H9 (cell line): ENCODE data around the gene MLLT3. TPM values are rescaled to one million over a fixed set of nuclear protein-coding genes. Genes with fewer than 3 reads are reported as not detected.
A peak's percentile ranks its signal among the peaks of the same experiment; 100 is the strongest.

ENCODE experiments used
- DNase-seq: peaks from one replicate; pipeline ENCODE4 v3.0.0-alpha.2; 2017
- H2AFZ ChIP-seq: one replicate; pipeline ENCODE4 v1.6.1; 2013; ENCODE audit warnings: mild to moderate bottlenecking, low read length, control low read depth, moderate library complexity
- H2AK5ac ChIP-seq: 2 replicates; pipeline ENCODE4 v1.6.1; 2013; ENCODE audit warnings: low read length, control low read depth, mixed read lengths; ENCODE audit not compliant: insufficient read length
- H2BK120ac ChIP-seq: one replicate; pipeline ENCODE4 v1.6.1; 2013; ENCODE audit warnings: low read depth, mild to moderate bottlenecking, low read length, control low read depth, inconsistent platforms; ENCODE audit not compliant: poor library complexity, severe bottlenecking
- H2BK12ac ChIP-seq: 2 replicates; pipeline ENCODE4 v1.6.1; 2013; ENCODE audit warnings: low read length, control low read depth, mixed read lengths, low read depth; ENCODE audit not compliant: insufficient read length
- H2BK15ac ChIP-seq: 2 replicates; pipeline ENCODE4 v1.6.1; 2013; ENCODE audit warnings: low read depth, low read length, control low read depth
- H2BK20ac ChIP-seq: one replicate; pipeline ENCODE4 v1.6.1; 2013; ENCODE audit warnings: low read depth, mild to moderate bottlenecking, low read length, control low read depth, inconsistent platforms; ENCODE audit not compliant: poor library complexity, severe bottlenecking
- H2BK5ac ChIP-seq: 2 replicates; pipeline ENCODE4 v1.6.1; 2013; ENCODE audit warnings: low read length, control low read depth, mixed read lengths; ENCODE audit not compliant: insufficient read length
- H3K14ac ChIP-seq: 2 replicates; pipeline ENCODE4 v1.6.1; 2013; ENCODE audit warnings: low read length, control low read depth; ENCODE audit not compliant: insufficient read depth
- H3K18ac ChIP-seq: 2 replicates; pipeline ENCODE4 v1.6.1; 2013; ENCODE audit warnings: low read depth, mild to moderate bottlenecking, mixed read lengths, low read length, control low read depth; ENCODE audit not compliant: insufficient read length
- H3K23ac ChIP-seq: 2 replicates; pipeline ENCODE4 v1.6.1; 2013; ENCODE audit warnings: low read length, control low read depth, mixed read lengths, low read depth; ENCODE audit not compliant: insufficient read length
- H3K23me2 ChIP-seq: 2 replicates; pipeline ENCODE4 v1.6.1; 2013; ENCODE audit warnings: low read depth, mild to moderate bottlenecking, mixed read lengths, low read length, control low read depth; ENCODE audit not compliant: insufficient read length, poor library complexity, severe bottlenecking
- H3K27ac ChIP-seq: 2 replicates; pipeline ENCODE4 v1.5.1; 2013; ENCODE audit warnings: low read length, control low read depth, mixed read lengths, low read depth; ENCODE audit not compliant: insufficient read length
- H3K27me3 ChIP-seq: 2 replicates; pipeline ENCODE4 v1.6.1; 2013; ENCODE audit warnings: low read length, control low read depth, inconsistent platforms; ENCODE audit not compliant: insufficient read depth
- H3K4ac ChIP-seq: 2 replicates; pipeline ENCODE4 v1.6.1; 2013; ENCODE audit warnings: low read depth, mild to moderate bottlenecking, control low read depth, inconsistent platforms, low read length, moderate library complexity
- H3K4me1 ChIP-seq: 2 replicates; pipeline ENCODE4 v1.6.1; 2013; ENCODE audit warnings: low read length, control low read depth, inconsistent platforms; ENCODE audit not compliant: insufficient read depth
- H3K4me2 ChIP-seq: 2 replicates; pipeline ENCODE4 v1.6.1; 2013; ENCODE audit warnings: low read length, control low read depth, mixed read lengths; ENCODE audit not compliant: insufficient read length, insufficient read depth
- H3K56ac ChIP-seq: 2 replicates; pipeline ENCODE4 v1.6.1; 2013; ENCODE audit warnings: low read depth, mild to moderate bottlenecking, mixed read lengths, low read length, control low read depth; ENCODE audit not compliant: insufficient read length
- H3K79me1 ChIP-seq: 2 replicates; pipeline ENCODE4 v1.6.1; 2013; ENCODE audit warnings: low read depth, mild to moderate bottlenecking, moderate library complexity, low read length, control low read depth, inconsistent platforms; ENCODE audit not compliant: insufficient read depth, poor library complexity, severe bottlenecking
- H3K79me2 ChIP-seq: 2 replicates; pipeline ENCODE4 v1.6.1; 2013; ENCODE audit warnings: low read length, control low read depth, inconsistent platforms; ENCODE audit not compliant: insufficient read depth
- H3K9ac ChIP-seq: 2 replicates; pipeline ENCODE4 v1.6.1; 2013; ENCODE audit warnings: low read length, control low read depth, mixed read lengths; ENCODE audit not compliant: insufficient read length; ENCODE audit errors: extremely low read depth
- H3K9me3 ChIP-seq: one replicate; pipeline ENCODE4 v1.6.1; 2013; ENCODE audit warnings: low read depth, low read length, inconsistent platforms; ENCODE audit not compliant: control insufficient read depth
- H3T11ph ChIP-seq: one replicate; pipeline ENCODE4 v1.6.1; 2013; ENCODE audit warnings: mild to moderate bottlenecking, low read length, control low read depth, inconsistent platforms
- H4K20me1 ChIP-seq: one replicate; pipeline ENCODE4 v1.6.1; 2013; ENCODE audit not compliant: control insufficient read depth, insufficient read length, insufficient read depth
- H4K5ac ChIP-seq: 2 replicates; pipeline ENCODE4 v1.6.1; 2013; ENCODE audit warnings: low read depth, mild to moderate bottlenecking, mixed read lengths, low read length, control low read depth; ENCODE audit not compliant: insufficient read length
- H4K8ac ChIP-seq: replicated peaks from 2 replicates; pipeline ENCODE4 v1.6.1; 2013; ENCODE audit warnings: low read length, control low read depth, mixed read lengths, low read depth; ENCODE audit not compliant: insufficient read length
- H4K91ac ChIP-seq: 2 replicates; pipeline ENCODE4 v1.6.1; 2013; ENCODE audit warnings: low read depth, mild to moderate bottlenecking, moderate library complexity, mixed read lengths, low read length, control low read depth; ENCODE audit not compliant: insufficient read length
- H3K27ac Mint-ChIP-seq, 3 experiments: 2 replicates in 2 of 3; 3 replicates in 1 of 3; pipeline ENCODE4 v1.8.0; 2020 to 2021; ENCODE audit warnings: mixed read lengths in 3 of 3, mild to moderate bottlenecking in 1 of 3, moderate library complexity in 1 of 3
- H3K27me3 Mint-ChIP-seq: 2 replicates; pipeline ENCODE4 v1.8.0; 2021; ENCODE audit warnings: low read depth, mild to moderate bottlenecking, moderate library complexity, mixed read lengths
- H3K36me3 Mint-ChIP-seq, 3 experiments: 2 replicates in 2 of 3; 3 replicates in 1 of 3; pipeline ENCODE4 v1.8.0; 2020 to 2021; ENCODE audit warnings: low read depth in 3 of 3, mixed read lengths in 3 of 3; ENCODE audit not compliant: insufficient read depth in 1 of 3
- H3K4me1 Mint-ChIP-seq, 2 experiments: 2 replicates each; pipeline ENCODE4 v1.8.0; 2020; ENCODE audit warnings: mixed read lengths in 2 of 2
- H3K4me3 Mint-ChIP-seq, 2 experiments: 2 replicates in 1 of 2; 3 replicates in 1 of 2; pipeline ENCODE4 v1.8.0; 2020 to 2021; ENCODE audit warnings: mild to moderate bottlenecking in 2 of 2, mixed read lengths in 2 of 2, moderate library complexity in 1 of 2
- H3K9me3 Mint-ChIP-seq, 2 experiments: 2 replicates in 1 of 2; 3 replicates in 1 of 2; pipeline ENCODE4 v1.8.0; 2020; ENCODE audit warnings: mild to moderate bottlenecking in 2 of 2, mixed read lengths in 2 of 2, moderate library complexity in 1 of 2
- WGBS: extraction: QIAGEN DNeasy Blood & Tissue Kit; methylation state at CpG from one replicate; pipeline ENCODE4 v1.1.7; 2013; ENCODE audit warnings: missing lambda C conversion rate, low lambda C conversion rate, mixed read lengths; ENCODE audit not compliant: insufficient read length; ENCODE audit errors: extremely low coverage; 5-methylcytosine and 5-hydroxymethylcytosine counted together
- total RNA-seq: library from RNA; stranded (reverse); gene quantifications from 2 replicates; pipeline ENCODE4 v1.2.1, GENCODE V29; 2021
- TF ChIP-seq, protein P1 (sequence below): fragments of 200-600 bp; sonication (generic); conservative IDR thresholded peaks from 3 replicates; pipeline ENCODE4 v1.8.0; 2021; ENCODE audit warnings: antibody characterized with exemption, mild to moderate bottlenecking

Gene MLLT3
- total RNA-seq, 1 experiment from 2014 or later, result 3.9 TPM

DNA sequence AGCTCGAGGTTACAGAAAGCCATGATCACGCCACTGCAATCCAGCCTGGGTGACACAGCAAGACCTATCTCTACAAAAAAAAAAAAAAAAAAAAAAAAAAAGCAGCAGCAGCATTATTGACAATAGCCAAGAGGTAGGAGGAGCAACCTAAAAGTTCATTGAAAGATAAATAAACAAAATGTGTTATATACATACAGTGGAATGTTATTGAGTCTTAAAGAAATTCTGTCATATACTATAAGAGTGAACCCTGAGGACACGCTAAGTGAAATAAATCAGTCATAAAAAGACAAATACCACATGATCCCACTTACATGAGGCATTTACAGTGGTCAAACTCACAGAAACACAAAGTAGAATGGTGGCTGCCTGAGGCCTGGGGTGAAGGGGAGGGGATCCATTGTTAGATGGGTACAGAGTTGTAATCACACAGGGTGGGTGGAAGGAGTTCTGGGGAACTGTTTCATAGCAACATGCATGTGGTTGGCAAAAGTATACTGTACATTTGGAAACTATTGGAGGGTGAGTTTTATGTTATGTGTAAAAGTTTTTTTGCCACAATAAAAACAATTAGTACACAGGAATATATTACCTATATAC, 77.2 kb downstream of the MLLT3 start:
- WGBS, result no CpG with 5 or more reads among the region's 3 CpGs
- Histone ChIP-seq H3K4me1 (no peaks in the 10 kb centered on the region), H2BK20ac (no peak overlapping the region), H2BK15ac (no peak overlapping the region), H4K8ac (no peak overlapping the region), H3K18ac (no peak overlapping the region), H3K4ac (no peak overlapping the region), H4K91ac (no peak overlapping the region), H4K5ac (no peak overlapping the region), H2AFZ (no peak overlapping the region), H3T11ph (no peak overlapping the region), H3K56ac (no peak overlapping the region), H2BK5ac (no peak overlapping the region), H2AK5ac (no peak overlapping the region), H3K79me2 (no peaks in the 10 kb centered on the region), H3K9me3 (peaks cover 9% of the 10 kb centered on the region), H3K4me2 (no peak overlapping the region), H3K79me1 (no peaks in the 10 kb centered on the region), H3K23me2 (no peaks in the 10 kb centered on the region), H2BK120ac (no peak overlapping the region), H3K9ac (no peak overlapping the region), H2BK12ac (no peak overlapping the region), H4K20me1 (no peaks in the 10 kb centered on the region), H3K23ac (no peak overlapping the region), H3K27ac (no peak overlapping the region), H3K27me3 (no peaks in the 10 kb centered on the region), H3K14ac (no peak overlapping the region)
- TF ChIP-seq, protein P1, sequence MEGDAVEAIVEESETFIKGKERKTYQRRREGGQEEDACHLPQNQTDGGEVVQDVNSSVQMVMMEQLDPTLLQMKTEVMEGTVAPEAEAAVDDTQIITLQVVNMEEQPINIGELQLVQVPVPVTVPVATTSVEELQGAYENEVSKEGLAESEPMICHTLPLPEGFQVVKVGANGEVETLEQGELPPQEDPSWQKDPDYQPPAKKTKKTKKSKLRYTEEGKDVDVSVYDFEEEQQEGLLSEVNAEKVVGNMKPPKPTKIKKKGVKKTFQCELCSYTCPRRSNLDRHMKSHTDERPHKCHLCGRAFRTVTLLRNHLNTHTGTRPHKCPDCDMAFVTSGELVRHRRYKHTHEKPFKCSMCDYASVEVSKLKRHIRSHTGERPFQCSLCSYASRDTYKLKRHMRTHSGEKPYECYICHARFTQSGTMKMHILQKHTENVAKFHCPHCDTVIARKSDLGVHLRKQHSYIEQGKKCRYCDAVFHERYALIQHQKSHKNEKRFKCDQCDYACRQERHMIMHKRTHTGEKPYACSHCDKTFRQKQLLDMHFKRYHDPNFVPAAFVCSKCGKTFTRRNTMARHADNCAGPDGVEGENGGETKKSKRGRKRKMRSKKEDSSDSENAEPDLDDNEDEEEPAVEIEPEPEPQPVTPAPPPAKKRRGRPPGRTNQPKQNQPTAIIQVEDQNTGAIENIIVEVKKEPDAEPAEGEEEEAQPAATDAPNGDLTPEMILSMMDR, result no peak
- peaks cover 17 to 18% of the 10 kb centered on the region in 2 experiments for H3K9me3 Mint-ChIP-seq
- no peaks in the 10 kb centered on the region for H3K27me3 Mint-ChIP-seq
- no peaks in the 10 kb centered on the region for H3K4me1 Mint-ChIP-seq
- H3K4me3 Mint-ChIP-seq, result no peak overlapping the region
- no peak for DNase-seq
- H3K36me3 Mint-ChIP-seq, result peaks cover 14 to 17% (median 15%) of the 10 kb centered on the region in 3 experiments
- H3K27ac Mint-ChIP-seq, result peak overlapping the region in 1 of 3 experiments; percentile 52; a peak in 1 of 7 replicates
